Measurements from ENCODE around the gene KCNC3. TPM values are rescaled to one million over a fixed set of nuclear protein-coding genes. Genes with fewer than 3 reads are reported as not detected.
"Not testable (repeated sequence)": the region's sequence is repeated elsewhere in the genome, so short reads cannot be mapped to it uniquely, and the experiment has no call there.

KCNC3 gene
- total and polyA plus RNA-seq, 4 donors = 0.15 to 3.2 (median 1.2) TPM

- WGBS, 2 donors = 1% methylated on average over 32 to 48 of the region's 48 CpGs
- H3K27ac ChIP-seq (ENCODE audit: low read depth in 1 of 2, low read length in 2 of 2) = no peak overlapping the region
- H3K4me1 ChIP-seq (ENCODE audit: control insufficient read depth in 1 of 2, insufficient read depth in 2 of 2, low read length in 2 of 2) = no peaks in the 10 kb centered on the region
- H3K36me3 ChIP-seq (ENCODE audit: control insufficient read depth in 1 of 2, insufficient read depth in 2 of 2, low read length in 1 of 2) = no peaks in the 10 kb centered on the region
- peak overlapping the region in 1 of 2 donors; percentile 9 for H3K4me3 ChIP-seq (ENCODE audit: low read length in 2 of 2)
- H3K9me3 ChIP-seq (ENCODE audit: control insufficient read depth, low read length) = no peaks in the 10 kb centered on the region
- H3K27me3 ChIP-seq (ENCODE audit: control insufficient read depth in 1 of 2, insufficient read depth in 2 of 2, low read length in 1 of 2) = no peaks in the 10 kb centered on the region
- peak; percentile 37 for ATAC-seq (ENCODE audit: low FRiP score)
- intact Hi-C loops (cut with DNase I) = no loop called here
- peak; percentile 87 to 90 for DNase-seq
These were observed 1.3 kb upstream of the KCNC3 start for GRCh38 chr19:50330365-50331078.

- H3K4me3 ChIP-seq (ENCODE audit: low read length in 2 of 2); H3K27me3 ChIP-seq (ENCODE audit: control insufficient read depth in 1 of 2, insufficient read depth in 2 of 2, low read length in 1 of 2); H3K36me3 ChIP-seq (ENCODE audit: control insufficient read depth in 1 of 2, insufficient read depth in 2 of 2, low read length in 1 of 2); H3K4me1 ChIP-seq (ENCODE audit: control insufficient read depth in 1 of 2, insufficient read depth in 2 of 2, low read length in 2 of 2); H3K27ac ChIP-seq (ENCODE audit: low read depth in 1 of 2, low read length in 2 of 2); DNase-seq; ATAC-seq (ENCODE audit: low FRiP score); H3K9me3 ChIP-seq (ENCODE audit: control insufficient read depth, low read length): not testable (repeated sequence)
- intact Hi-C loops (cut with DNase I) = loop anchor here in 1 of 2 donors (10.0 kb wide), 1 partner anchor 185 kb away; no protein-coding TSS in a partner anchor
- WGBS, 2 donors = 9 to 11% methylated on average over 18 of the region's 18 CpGs
These were observed 733 bp upstream of the KCNC3 start for GRCh38 chr19:50329926-50330294.

- no peak for DNase-seq
- 1 to 2% methylated on average over 21 to 40 of the region's 40 CpGs for WGBS, 2 donors
- no peak for ATAC-seq (ENCODE audit: low FRiP score)
- peak overlapping the region in 1 of 2 donors; percentile 30 for H3K4me3 ChIP-seq (ENCODE audit: low read length in 2 of 2)
- intact Hi-C loops (cut with DNase I) = loop anchor here in 1 of 2 donors (10.0 kb wide), 1 partner anchor 184 kb away; no protein-coding TSS in a partner anchor
- no peaks in the 10 kb centered on the region for H3K4me1 ChIP-seq (ENCODE audit: control insufficient read depth in 1 of 2, insufficient read depth in 2 of 2, low read length in 2 of 2)
- no peaks in the 10 kb centered on the region for H3K27me3 ChIP-seq (ENCODE audit: control insufficient read depth in 1 of 2, insufficient read depth in 2 of 2, low read length in 1 of 2)
- no peaks in the 10 kb centered on the region for H3K36me3 ChIP-seq (ENCODE audit: control insufficient read depth in 1 of 2, insufficient read depth in 2 of 2, low read length in 1 of 2)
- no peaks in the 10 kb centered on the region for H3K9me3 ChIP-seq (ENCODE audit: control insufficient read depth, low read length)
- no peak overlapping the region for H3K27ac ChIP-seq (ENCODE audit: low read depth in 1 of 2, low read length in 2 of 2)
These were observed 368 bp downstream of the KCNC3 start for GRCh38 chr19:50328873-50329145.

GRCh38 chr19:50328224-50328872, 829 bp downstream of the KCNC3 start:
- H3K27ac ChIP-seq (ENCODE audit: low read depth in 1 of 2, low read length in 2 of 2) = no peak overlapping the region
- ATAC-seq (ENCODE audit: low FRiP score) (no peak), DNase-seq (peak in 1 of 2 donors; percentile 77)
- no peaks in the 10 kb centered on the region for H3K4me1 ChIP-seq (ENCODE audit: control insufficient read depth in 1 of 2, insufficient read depth in 2 of 2, low read length in 2 of 2)
- no peaks in the 10 kb centered on the region for H3K36me3 ChIP-seq (ENCODE audit: control insufficient read depth in 1 of 2, insufficient read depth in 2 of 2, low read length in 1 of 2)
- intact Hi-C loops (cut with DNase I) = loop anchor here in 1 of 2 donors (10.0 kb wide), 1 partner anchor 184 kb away; no protein-coding TSS in a partner anchor
- H3K9me3 ChIP-seq (ENCODE audit: control insufficient read depth, low read length) = no peaks in the 10 kb centered on the region
- H3K4me3 ChIP-seq (ENCODE audit: low read length in 2 of 2) = peak overlapping the region in 1 of 2 donors; percentile 30
- H3K27me3 ChIP-seq (ENCODE audit: control insufficient read depth in 1 of 2, insufficient read depth in 2 of 2, low read length in 1 of 2) = no peaks in the 10 kb centered on the region
- WGBS, 2 donors = 1% methylated on average over 73 to 104 of the region's 104 CpGs

- intact Hi-C loops (cut with DNase I) = loop anchor here in 1 of 2 donors (10.0 kb wide), 1 partner anchor 183 kb away; no protein-coding TSS in a partner anchor
- DNase-seq = peak in 1 of 2 donors; percentile 34
- 17 to 20% methylated on average over 17 to 20 of the region's 20 CpGs for WGBS, 2 donors
- no peaks in the 10 kb centered on the region for H3K36me3 ChIP-seq (ENCODE audit: control insufficient read depth in 1 of 2, insufficient read depth in 2 of 2, low read length in 1 of 2)
- no peak for ATAC-seq (ENCODE audit: low FRiP score)
- H3K4me3 ChIP-seq (ENCODE audit: low read length in 2 of 2) = no peak overlapping the region
- H3K4me1 ChIP-seq (ENCODE audit: control insufficient read depth in 1 of 2, insufficient read depth in 2 of 2, low read length in 2 of 2) = no peaks in the 10 kb centered on the region
- no peaks in the 10 kb centered on the region for H3K27me3 ChIP-seq (ENCODE audit: control insufficient read depth in 1 of 2, insufficient read depth in 2 of 2, low read length in 1 of 2)
- no peaks in the 10 kb centered on the region for H3K9me3 ChIP-seq (ENCODE audit: control insufficient read depth, low read length)
- H3K27ac ChIP-seq (ENCODE audit: low read depth in 1 of 2, low read length in 2 of 2) = no peak overlapping the region
These were observed 1.5 kb downstream of the KCNC3 start for GRCh38 chr19:50327461-50328223.

GRCh38 chr19:50327013-50327412, 2.2 kb downstream of the KCNC3 start:
- H3K4me1 ChIP-seq (ENCODE audit: control insufficient read depth in 1 of 2, insufficient read depth in 2 of 2, low read length in 2 of 2) = no peaks in the 10 kb centered on the region

GRCh38 chr19:50326101-50326664, 3.0 kb downstream of the KCNC3 start:
- ATAC-seq (ENCODE audit: low FRiP score) (no peak), DNase-seq (peak in 1 of 2 donors; percentile 43)
- H3K9me3 ChIP-seq (ENCODE audit: control insufficient read depth, low read length) = no peaks in the 10 kb centered on the region
- no peaks in the 10 kb centered on the region for H3K27me3 ChIP-seq (ENCODE audit: control insufficient read depth in 1 of 2, insufficient read depth in 2 of 2, low read length in 1 of 2)
- no peaks in the 10 kb centered on the region for H3K4me1 ChIP-seq (ENCODE audit: control insufficient read depth in 1 of 2, insufficient read depth in 2 of 2, low read length in 2 of 2)
- intact Hi-C loops (cut with DNase I) = loop anchor here in 1 of 2 donors (10.0 kb wide), 1 partner anchor 181 kb away; no protein-coding TSS in a partner anchor
- no peak overlapping the region for H3K27ac ChIP-seq (ENCODE audit: low read depth in 1 of 2, low read length in 2 of 2)
- H3K36me3 ChIP-seq (ENCODE audit: control insufficient read depth in 1 of 2, insufficient read depth in 2 of 2, low read length in 1 of 2) = no peaks in the 10 kb centered on the region
- no peak overlapping the region for H3K4me3 ChIP-seq (ENCODE audit: low read length in 2 of 2)
- 4 to 6% methylated on average over 18 to 26 of the region's 26 CpGs for WGBS, 2 donors

More at GRCh38 chr19:50327013-50327412, 2.2 kb downstream of the KCNC3 start:
- Histone ChIP-seq H3K27ac (ENCODE audit: low read depth in 1 of 2, low read length in 2 of 2) (no peak overlapping the region), H3K9me3 (ENCODE audit: control insufficient read depth, low read length) (no peaks in the 10 kb centered on the region), H3K27me3 (ENCODE audit: control insufficient read depth in 1 of 2, insufficient read depth in 2 of 2, low read length in 1 of 2) (no peaks in the 10 kb centered on the region), H3K4me3 (ENCODE audit: low read length in 2 of 2) (no peak overlapping the region), H3K36me3 (ENCODE audit: control insufficient read depth in 1 of 2, insufficient read depth in 2 of 2, low read length in 1 of 2) (no peaks in the 10 kb centered on the region)
- intact Hi-C loops (cut with DNase I) = loop anchor here in 1 of 2 donors (10.0 kb wide), 1 partner anchor 182 kb away; no protein-coding TSS in a partner anchor
- DNase-seq (peak in 1 of 2 donors; percentile 13), ATAC-seq (ENCODE audit: low FRiP score) (no peak)
- 37 to 38% methylated on average over 4 of the region's 4 CpGs for WGBS, 2 donors
